Keratinocyte (primary cell): ENCODE measurements around the gene TUBB2B. TPM values are rescaled to one million over a fixed set of nuclear protein-coding genes. Genes with fewer than 3 reads are reported as not detected.

Experiments
- DNase-seq: peaks from one replicate; pipeline ENCODE4 v3.0.0-alpha.2; 2011; ENCODE audit warnings: low read depth, missing footprints, low spot score
- FAIRE-seq: peaks from 2 replicates; lab custom pipeline; 2011; peaks lifted over from hg19 to GRCh38; lab: Jason Lieb, UNC
- H2AFZ ChIP-seq: 2 replicates; pipeline ENCODE4 v1.6.0; 2012; ENCODE audit warnings: low read length, control low read depth, inconsistent platforms; ENCODE audit not compliant: control insufficient read depth
- H3K27ac ChIP-seq: 2 replicates; pipeline ENCODE4 v1.5.1; 2011; ENCODE audit warnings: low read length; ENCODE audit not compliant: control insufficient read depth, insufficient read depth
- H3K27me3 ChIP-seq: 3 replicates; pipeline ENCODE4 v1.6.0; 2011; ENCODE audit warnings: low read length; ENCODE audit not compliant: control insufficient read depth, insufficient read depth; ENCODE audit errors: extremely low read depth
- H3K36me3 ChIP-seq, 2 experiments: 2 replicates in 1 of 2; 3 replicates in 1 of 2; pipeline ENCODE4 v1.5.1; 2011; ENCODE audit warnings: low read length in 2 of 2, mild to moderate bottlenecking in 1 of 2; ENCODE audit not compliant: control insufficient read depth in 2 of 2, insufficient read depth in 2 of 2; ENCODE audit errors: extremely low read depth in 1 of 2
- H3K4me1 ChIP-seq: 3 replicates; pipeline ENCODE4 v1.5.1; 2011; ENCODE audit warnings: low read length; ENCODE audit not compliant: control insufficient read depth, insufficient read depth; ENCODE audit errors: extremely low read depth
- H3K4me2 ChIP-seq: 3 replicates; pipeline ENCODE4 v1.6.0; 2011; ENCODE audit warnings: low read depth, low read length; ENCODE audit not compliant: control insufficient read depth, insufficient read depth; ENCODE audit errors: extremely low read depth
- H3K4me3 ChIP-seq, 3 experiments: fragments of 200-600 bp in 1 of 3; sonication (generic) in 1 of 3; 2 replicates in 2 of 3; 3 replicates in 1 of 3; pipeline ENCODE4 v1.5.1; 2011 to 2016; ENCODE audit warnings: low read length in 3 of 3, mild to moderate bottlenecking in 3 of 3, control low read depth in 2 of 3, inconsistent platforms in 1 of 3, low read depth in 1 of 3, mixed read lengths in 1 of 3, mixed run types in 1 of 3, moderate library complexity in 1 of 3; ENCODE audit not compliant: control insufficient read depth in 2 of 3, insufficient read depth in 2 of 3; ENCODE audit errors: extremely low read depth in 1 of 3
- H3K79me2 ChIP-seq: 2 replicates; pipeline ENCODE4 v1.6.0; 2012; ENCODE audit warnings: low read length; ENCODE audit not compliant: control insufficient read depth, insufficient read depth
- H3K9ac ChIP-seq: 3 replicates; pipeline ENCODE4 v1.6.0; 2011; ENCODE audit warnings: low read length; ENCODE audit not compliant: control insufficient read depth, insufficient read depth; ENCODE audit errors: extremely low read depth
- H3K9me1 ChIP-seq: 3 replicates; pipeline ENCODE4 v1.6.0; 2011; ENCODE audit warnings: low read length; ENCODE audit not compliant: control insufficient read depth, insufficient read depth; ENCODE audit errors: extremely low read depth
- H3K9me3 ChIP-seq: 2 replicates; pipeline ENCODE4 v1.5.1; 2012; ENCODE audit warnings: low read depth, low read length; ENCODE audit not compliant: control insufficient read depth
- H4K20me1 ChIP-seq: 3 replicates; pipeline ENCODE4 v1.6.0; 2011; ENCODE audit warnings: low read length; ENCODE audit not compliant: control insufficient read depth, insufficient read depth; ENCODE audit errors: extremely low read depth
- CTCF ChIP-seq, 3 experiments: IDR thresholded peaks in 1 of 3; conservative IDR thresholded peaks in 1 of 3; optimal IDR thresholded peaks in 1 of 3; 2 replicates in 2 of 3; 3 replicates in 1 of 3; pipeline versions ENCODE3 to v1.5.1; 2011; ENCODE audit warnings: low read length in 3 of 3, mild to moderate bottlenecking in 3 of 3, moderate library complexity in 2 of 3, control low read depth in 1 of 3, inconsistent platforms in 1 of 3; ENCODE audit not compliant: insufficient read depth in 2 of 3; ENCODE audit errors: extremely low read depth in 1 of 3
- EZH2 ChIP-seq: IDR thresholded peaks from one replicate; pipeline ENCODE4 v1.6.1; 2012; ENCODE audit warnings: inconsistent platforms, mild to moderate bottlenecking, low read length, moderate library complexity
- dilution Hi-C: fragments of 300-500 bp; cut with MboI; formaldehyde crosslinking; loops from one replicate; pipeline ENCODE4 v1.7.0; 2020; ENCODE audit warnings: low sequenced_read_pairs; ENCODE audit not compliant: extremely low pct_ligation_motif_present
- polyA plus RNA-seq, 5 experiments: library from polyadenylated mRNA; depleted of rRNA in 3 of 5; stranded (reverse) in 3 of 5; stranded (forward) in 1 of 5; unstranded in 1 of 5; fragments of >200 nt; gene quantifications; 1 replicate in 1 of 5; 2 replicates in 3 of 5; 3 replicates in 1 of 5; pipeline versions ENCODE4 v1.2.1 to v1.2.3, GENCODE V29; 2011 to 2012; ENCODE audit warnings: missing spikeins in 2 of 5, low read depth in 1 of 5, low replicate concordance in 1 of 5

Gene TUBB2B
- polyA plus RNA-seq, 1 donor (not counting 4 experiments of a cell fraction or from before 2014, with no cell fraction given) = not detected

- H3K9ac ChIP-seq = no peak overlapping the region
- H3K9me1 ChIP-seq = no peaks in the 10 kb centered on the region
- no peaks in the 10 kb centered on the region for H3K4me1 ChIP-seq
- peaks cover 31% of the 10 kb centered on the region for H3K27me3 ChIP-seq
- no peaks in the 10 kb centered on the region for H3K79me2 ChIP-seq
- no peaks in the 10 kb centered on the region for H4K20me1 ChIP-seq
- H2AFZ ChIP-seq = no peak overlapping the region
- no peak overlapping the region for H3K27ac ChIP-seq
- DNase-seq (no peak), FAIRE-seq (no peak)
- TF ChIP-seq CTCF (optimal IDR thresholded peaks at IDR 0.05 in 1 of 3, IDR thresholded peaks at IDR 0.05 in 1 of 3, conservative IDR thresholded peaks at IDR 0.05 in 1 of 3; ENCODE audit: extremely low read depth in 1 of 3, insufficient read depth in 2 of 3, low read length in 3 of 3) (no peak), EZH2 (no peak)
- H3K4me3 ChIP-seq = no peak overlapping the region
- no peaks in the 10 kb centered on the region for H3K9me3 ChIP-seq
- dilution Hi-C loops = no loop called here
- H3K36me3 ChIP-seq = no peaks in the 10 kb centered on the region
- no peak overlapping the region for H3K4me2 ChIP-seq
Observed at GRCh38 chr6:3237761-3238662, 10.6 kb upstream of the TUBB2B start.

GRCh38 chr6:3236005-3236404, 8.6 kb upstream of the TUBB2B start:
- no peak overlapping the region for H3K4me3 ChIP-seq
- no peak overlapping the region for H3K4me2 ChIP-seq
- H3K9me3 ChIP-seq = no peaks in the 10 kb centered on the region
- H3K27me3 ChIP-seq = peaks cover 50% of the 10 kb centered on the region
- no peak for TF ChIP-seq EZH2
- TF ChIP-seq CTCF (optimal IDR thresholded peaks at IDR 0.05 in 1 of 3, IDR thresholded peaks at IDR 0.05 in 1 of 3, conservative IDR thresholded peaks at IDR 0.05 in 1 of 3; ENCODE audit: extremely low read depth in 1 of 3, insufficient read depth in 2 of 3, low read length in 3 of 3) = no peak
- H3K9me1 ChIP-seq = no peaks in the 10 kb centered on the region
- dilution Hi-C loops = no loop called here
- H3K27ac ChIP-seq = no peak overlapping the region
- H3K4me1 ChIP-seq = peaks cover 3% of the 10 kb centered on the region
- H3K79me2 ChIP-seq = no peaks in the 10 kb centered on the region
- H3K9ac ChIP-seq = no peak overlapping the region
- DNase-seq (no peak), FAIRE-seq (no peak)
- H3K36me3 ChIP-seq = no peaks in the 10 kb centered on the region
- no peak overlapping the region for H2AFZ ChIP-seq
- H4K20me1 ChIP-seq = no peaks in the 10 kb centered on the region
